HepG2 (cell line): ENCODE measurements around the gene PPIP5K2. TPM values are rescaled to one million over a fixed set of nuclear protein-coding genes. Genes with fewer than 3 reads are reported as not detected.

ENCODE experiments used
- ARNT2 ChIP-seq: sonication (generic); formaldehyde crosslinking; IDR thresholded peaks from 2 replicates; pipeline ENCODE4 v1.8.0; 2022; ENCODE audit warnings: mild to moderate bottlenecking, low read depth, missing genetic modification reagents, moderate library complexity
- BCL6 ChIP-seq: IDR thresholded peaks from 2 replicates; pipeline ENCODE4 v1.6.1; 2016; ENCODE audit warnings: missing genetic modification reagents, missing compliant biosample characterization
- BHLHE40 ChIP-seq: IDR thresholded peaks from 2 replicates; pipeline ENCODE4 v1.6.1; 2011; ENCODE audit warnings: low read length, improper control_type of control experiment
- DBP ChIP-seq: sonication (generic); formaldehyde crosslinking; IDR thresholded peaks from 2 replicates; pipeline ENCODE4 v1.4.0; 2020; ENCODE audit warnings: missing genetic modification reagents; ENCODE audit errors: not compliant biosample characterization
- DNMT3B ChIP-seq: conservative IDR thresholded peaks from 2 replicates; pipeline ENCODE4 v1.6.1; 2016; ENCODE audit warnings: missing biosample characterization, control low read depth
- FOXP1 ChIP-seq, 2 experiments: fragments of 450-650 bp in 1 of 2; IDR thresholded peaks; 2 replicates each; pipeline ENCODE4 v1.6.1; 2017 to 2018; ENCODE audit warnings: antibody characterized with exemption in 1 of 2
- KLF16 ChIP-seq, 2 experiments: sonication (generic) in 1 of 2; formaldehyde crosslinking in 1 of 2; IDR thresholded peaks; 2 replicates each; pipeline versions ENCODE4 v1.6.1 to v1.8.0; 2016 to 2023; ENCODE audit warnings: missing genetic modification reagents in 2 of 2, missing compliant biosample characterization in 1 of 2
- MAF1 ChIP-seq: sonication (generic); formaldehyde crosslinking; IDR thresholded peaks from 2 replicates; pipeline ENCODE4 v1.5.0; 2020; ENCODE audit warnings: missing genetic modification reagents, borderline replicate concordance
- PATZ1 ChIP-seq: sonication (generic); formaldehyde crosslinking; IDR thresholded peaks from 2 replicates; pipeline ENCODE4 v1.4.0; 2020; ENCODE audit warnings: missing genetic modification reagents
- PCBP1 ChIP-seq: fragments of 200-400 bp; formaldehyde crosslinking; IDR thresholded peaks from 2 replicates; pipeline ENCODE4 v1.6.1; 2017; ENCODE audit warnings: mild to moderate bottlenecking, low read depth, low read length, borderline replicate concordance
- TAF1 ChIP-seq: sonication (generic); formaldehyde crosslinking; IDR thresholded peaks from 2 replicates; pipeline ENCODE4 v1.4.0; 2020; ENCODE audit warnings: missing genetic modification reagents
- ZNF253 ChIP-seq: sonication (generic); formaldehyde crosslinking; IDR thresholded peaks from 2 replicates; pipeline ENCODE4 v1.8.0; 2022; ENCODE audit warnings: mild to moderate bottlenecking, missing genetic modification reagents, borderline replicate concordance
- ZNF432 ChIP-seq: sonication (generic); formaldehyde crosslinking; IDR thresholded peaks from 2 replicates; pipeline ENCODE4 v1.5.0; 2020; ENCODE audit warnings: missing genetic modification reagents, mild to moderate bottlenecking, borderline replicate concordance
- ZNF446 ChIP-seq: sonication (generic); formaldehyde crosslinking; IDR thresholded peaks from 2 replicates; pipeline ENCODE4 v1.5.0; 2020; ENCODE audit warnings: mild to moderate bottlenecking, missing genetic modification reagents
- ZNF547 ChIP-seq: sonication (generic); formaldehyde crosslinking; IDR thresholded peaks from 2 replicates; pipeline ENCODE4 v1.5.1; 2020; ENCODE audit warnings: mild to moderate bottlenecking, missing genetic modification reagents
- ZNF552 ChIP-seq: sonication (generic); formaldehyde crosslinking; IDR thresholded peaks from 2 replicates; pipeline ENCODE4 v1.9.0; 2022; ENCODE audit warnings: missing genetic modification reagents, mild to moderate bottlenecking, borderline replicate concordance
- ZNF564 ChIP-seq: sonication (generic); formaldehyde crosslinking; IDR thresholded peaks from 2 replicates; pipeline ENCODE4 v1.8.1; 2023; ENCODE audit warnings: mild to moderate bottlenecking, missing genetic modification reagents
- ZNF607 ChIP-seq: sonication (generic); formaldehyde crosslinking; IDR thresholded peaks from 2 replicates; pipeline ENCODE4 v1.5.1; 2020; ENCODE audit warnings: missing genetic modification reagents, mild to moderate bottlenecking, borderline replicate concordance
- ZNF619 ChIP-seq: sonication (generic); formaldehyde crosslinking; IDR thresholded peaks from 2 replicates; pipeline ENCODE4 v1.4.0; 2020; ENCODE audit warnings: mild to moderate bottlenecking, missing genetic modification reagents
- ZNF687 ChIP-seq: sonication (generic); formaldehyde crosslinking; IDR thresholded peaks from 2 replicates; pipeline ENCODE4 v1.5.1; 2020; ENCODE audit warnings: mild to moderate bottlenecking, missing genetic modification reagents, moderate library complexity
- ZNF816 ChIP-seq: sonication (generic); formaldehyde crosslinking; IDR thresholded peaks from 2 replicates; pipeline ENCODE4 v1.8.0; 2022; ENCODE audit warnings: missing genetic modification reagents, mild to moderate bottlenecking, borderline replicate concordance
- ZSCAN22 ChIP-seq: sonication (generic); formaldehyde crosslinking; IDR thresholded peaks from 2 replicates; pipeline ENCODE4 v1.4.0; 2020; ENCODE audit warnings: mild to moderate bottlenecking, missing genetic modification reagents
- ZSCAN25 ChIP-seq: sonication (generic); formaldehyde crosslinking; IDR thresholded peaks from 2 replicates; pipeline ENCODE4 v1.8.0; 2022; ENCODE audit warnings: mild to moderate bottlenecking, missing genetic modification reagents
- polyA plus RNA-seq, 8 experiments: library from polyadenylated mRNA; depleted of rRNA in 3 of 8; stranded (reverse) in 7 of 8; unstranded in 1 of 8; fragments of >200 nt; fragmentation: Illumina TruSeq in 4 of 8; extraction: Trizol in 4 of 8; gene quantifications; 2 replicates each; pipeline versions ENCODE4 v1.2.1 to v1.2.3, GENCODE V29; 2011 to 2016; ENCODE audit warnings: low read depth in 4 of 8, missing spikeins in 1 of 8, mixed read lengths in 1 of 8; ENCODE audit not compliant: insufficient read depth in 1 of 8
- total RNA-seq, 5 experiments: library from RNA; depleted of rRNA; stranded (reverse); fragments of >200 nt; fragmentation: Illumina TruSeq; extraction: Trizol; gene quantifications; 2 replicates each; pipeline ENCODE4 v1.2.3, GENCODE V29; 2016; ENCODE audit warnings: low read depth in 1 of 5

The PPIP5K2 gene
- total and polyA plus RNA-seq, 2 of the 13 experiments (the other 11 are each of a cell fraction or from before 2014, with no cell fraction given), result 19.7 to 45.6 TPM

GRCh38 chr5:103258957-103259704 lies 139.0 kb downstream of the PPIP5K2 start (continued):
- TF ChIP-seq BCL6 (0 out of 2 replicates have a peak, but pooled peaks have one; percentile 8), MAF1 (no peak), ZNF619 (CRISPR knock-in tag) (peak; percentile 13; the same call in 1 of the 2 replicates), ARNT2 (CRISPR knock-in tag) (0 out of 2 replicates have a peak, but pooled peaks have one; percentile 34), ZNF552 (CRISPR knock-in tag) (peak; percentile 47; the same call in 1 of the 2 replicates), ZNF432 (CRISPR knock-in tag) (no peak), ZNF607 (peak; percentile 29; the same call in 1 of the 2 replicates), PCBP1 (no peak), ZSCAN25 (CRISPR knock-in tag) (peak; percentile 35; the same call in 1 of the 2 replicates), ZNF687 (CRISPR knock-in tag) (peak; percentile 82), DNMT3B (CRISPR knock-in tag) (no peak), TAF1 (peak; percentile 55), ZNF564 (CRISPR knock-in tag) (no peak), PATZ1 (CRISPR knock-in tag) (peak; percentile 44; the same call in 1 of the 2 replicates), FOXP1 (IDR thresholded peaks at IDR 0.05) (no peak), FOXP1 (CRISPR knock-in tag; IDR thresholded peaks at IDR 0.05) (no peak), ZNF253 (peak; percentile 36; the same call in 1 of the 2 replicates), KLF16 (CRISPR knock-in tag; IDR thresholded peaks at IDR 0.05) (0 out of 4 replicates have a peak, but pooled peaks of 1 of the 2 experiments have one; percentile 14), DBP (CRISPR knock-in tag) (peak; percentile 82), ZNF816 (0 out of 2 replicates have a peak, but pooled peaks have one; percentile 16), ZNF547 (CRISPR knock-in tag) (peak; percentile 44; the same call in 1 of the 2 replicates), ZSCAN22 (no peak), ZNF446 (no peak; the same call in 1 of the 2 replicates), BHLHE40 (no peak)
